ENCODE measurements around the gene CCDC50.

The CCDC50 gene

DNA sequence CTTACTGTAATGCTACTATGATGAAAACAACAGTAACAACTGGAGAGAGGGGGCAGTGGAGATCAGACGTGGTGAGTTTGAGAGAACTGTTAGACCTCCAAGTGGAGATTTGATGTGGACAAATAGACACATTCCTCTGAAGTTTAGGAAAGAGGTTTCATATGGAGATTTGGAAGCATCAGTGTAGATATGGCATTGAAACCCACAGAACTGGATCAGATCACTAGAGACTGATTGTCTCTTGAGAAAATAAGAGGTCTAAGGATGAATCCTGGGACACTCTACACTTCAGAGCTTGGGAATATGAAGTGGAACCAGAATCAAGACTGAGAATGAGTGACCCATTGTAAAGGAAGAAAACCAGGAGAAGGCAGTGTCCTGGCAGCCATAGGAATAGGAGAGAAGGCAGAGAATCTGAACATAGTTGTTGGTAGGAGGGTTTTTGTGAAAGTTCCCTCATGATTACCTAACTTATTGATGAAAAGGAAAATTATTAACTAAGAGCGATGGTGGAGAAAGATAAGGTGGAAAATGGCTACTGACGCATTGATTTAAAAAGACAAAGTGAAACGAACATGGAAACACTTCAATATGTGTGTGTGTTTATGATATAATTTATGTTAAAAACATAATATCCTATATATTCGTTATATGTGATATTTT, 102.1 kb downstream of the CCDC50 start:
- DNase-seq = no peak

DNA sequence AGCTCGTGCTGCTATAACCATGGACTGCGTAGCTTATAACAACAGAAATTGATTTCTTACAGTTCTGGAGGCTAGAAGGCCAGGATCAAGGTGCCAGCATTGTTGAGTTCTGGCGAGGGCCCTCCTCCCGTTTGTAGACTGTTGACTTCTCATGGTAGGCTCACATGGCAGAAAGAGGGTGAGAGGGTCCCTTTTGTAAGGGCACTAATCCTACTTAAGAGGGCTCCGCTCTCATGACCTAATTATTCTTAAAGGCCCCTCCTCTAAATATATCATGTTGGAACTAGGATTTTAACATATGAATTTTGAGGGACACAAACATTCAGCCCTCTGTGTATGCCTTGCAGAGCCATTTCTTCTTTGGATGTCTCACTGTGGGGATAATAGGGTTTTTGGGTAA, 103.0 kb downstream of the CCDC50 start:
- no peak for DNase-seq

DNA sequence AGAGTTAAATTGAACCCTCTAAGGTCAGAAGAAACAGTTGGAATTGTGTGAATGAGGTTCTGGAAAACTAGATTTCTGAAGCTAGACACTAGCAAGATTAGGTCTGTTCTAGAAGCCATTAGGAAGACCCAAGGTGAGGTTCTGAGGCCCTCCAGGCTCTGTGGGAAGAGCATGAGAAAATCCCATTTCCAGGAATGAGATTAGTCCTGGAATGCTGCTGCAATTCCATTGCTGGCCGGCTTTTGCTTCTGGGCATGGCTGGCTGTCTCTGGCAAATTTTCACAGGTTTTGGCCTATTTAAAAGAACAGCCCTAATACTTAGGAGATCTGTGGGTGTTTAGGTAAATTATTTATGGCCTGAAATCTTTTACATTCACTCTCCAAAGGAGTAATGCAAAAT, 104.8 kb downstream of the CCDC50 start:
- no peak for DNase-seq

DNA sequence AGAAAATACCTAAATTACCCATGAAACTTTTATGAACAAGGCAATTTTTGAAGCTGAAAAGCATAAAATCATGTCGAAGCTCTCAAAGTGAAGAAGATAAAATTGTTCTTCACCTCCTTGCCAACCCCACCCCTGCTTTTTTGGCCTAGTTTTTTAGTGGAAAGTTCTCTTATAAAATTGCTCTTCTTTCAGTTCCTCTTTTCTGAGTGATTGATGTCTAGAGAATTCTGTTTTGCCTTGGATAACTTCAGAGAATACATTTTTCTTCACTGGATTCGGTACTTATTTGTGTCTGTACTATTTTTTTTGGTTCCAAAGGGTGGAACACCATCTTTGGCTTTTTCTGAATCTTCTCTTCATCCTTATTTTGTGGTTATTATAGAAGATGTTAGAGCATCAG, 106.8 kb downstream of the CCDC50 start:
- DNase-seq = no peak

DNA sequence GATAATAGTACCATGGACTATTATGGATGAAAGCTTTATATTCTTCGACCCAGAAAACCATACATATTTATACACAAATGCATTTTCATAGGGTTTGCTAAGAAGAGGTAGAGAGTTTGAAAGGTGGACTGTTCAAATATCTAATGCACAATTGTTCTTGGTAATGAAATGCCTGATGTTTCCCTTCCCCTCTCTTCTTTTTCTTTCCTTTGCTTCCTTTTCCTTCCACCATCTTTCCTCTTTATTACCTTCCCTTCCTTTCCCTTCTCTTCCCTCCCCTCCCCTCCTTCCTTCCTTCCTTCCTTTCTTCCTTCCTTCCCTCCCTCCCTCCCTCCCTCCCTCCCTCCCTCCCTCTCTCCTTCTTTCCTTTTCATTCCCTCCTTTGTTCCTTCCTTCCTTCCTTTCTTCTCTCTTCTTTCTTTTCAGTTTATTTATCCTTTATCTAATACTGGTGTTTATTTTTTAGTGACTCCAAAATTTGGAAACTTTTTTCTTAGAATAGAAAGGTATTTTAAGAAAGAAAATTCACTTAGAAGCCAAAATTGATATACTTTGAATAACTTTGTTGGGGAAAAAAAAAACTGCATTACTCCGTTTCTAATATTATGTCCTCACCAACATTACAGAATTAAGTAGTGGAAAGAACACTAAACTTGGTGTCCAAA, 109.1 kb downstream of the CCDC50 start:
- no peak for DNase-seq

DNA sequence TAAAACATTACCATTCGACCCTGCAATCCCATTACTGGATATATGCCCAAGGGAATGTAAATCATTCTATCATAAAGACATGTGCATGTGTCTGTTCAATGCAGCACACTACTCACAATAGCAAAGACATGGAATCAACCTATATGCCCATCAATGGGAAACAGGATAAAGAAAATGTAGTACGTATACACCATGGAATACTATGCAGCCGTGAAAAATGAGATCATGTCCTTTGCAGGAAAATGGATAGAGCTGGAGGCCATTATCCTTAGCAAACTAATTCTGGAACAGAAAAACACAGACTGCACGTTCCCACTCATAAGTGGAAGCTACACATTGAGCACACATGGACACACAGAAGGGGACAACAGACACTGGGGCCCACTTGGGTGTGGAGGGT, 111.3 kb downstream of the CCDC50 start:
- no peak for DNase-seq

DNA sequence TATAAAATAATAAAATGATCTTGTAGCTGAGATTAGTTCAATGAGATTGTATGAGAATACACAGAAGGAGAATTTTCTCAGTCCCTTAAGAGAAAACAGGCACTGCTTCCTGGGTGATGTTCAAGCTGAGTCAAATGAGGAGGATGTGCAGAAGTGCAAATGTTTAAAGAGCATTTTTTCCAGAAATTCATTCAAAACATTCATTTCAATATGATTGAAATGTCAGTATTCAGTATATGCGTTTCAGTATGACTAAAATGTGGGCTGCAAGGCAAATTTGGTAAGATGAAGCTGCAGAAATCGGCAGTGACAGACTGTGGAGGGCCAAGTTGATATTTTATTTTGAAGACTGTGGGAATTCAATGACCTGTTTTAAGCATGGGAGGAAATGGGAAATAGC, 112.5 kb downstream of the CCDC50 start:
- no peak for DNase-seq

DNA sequence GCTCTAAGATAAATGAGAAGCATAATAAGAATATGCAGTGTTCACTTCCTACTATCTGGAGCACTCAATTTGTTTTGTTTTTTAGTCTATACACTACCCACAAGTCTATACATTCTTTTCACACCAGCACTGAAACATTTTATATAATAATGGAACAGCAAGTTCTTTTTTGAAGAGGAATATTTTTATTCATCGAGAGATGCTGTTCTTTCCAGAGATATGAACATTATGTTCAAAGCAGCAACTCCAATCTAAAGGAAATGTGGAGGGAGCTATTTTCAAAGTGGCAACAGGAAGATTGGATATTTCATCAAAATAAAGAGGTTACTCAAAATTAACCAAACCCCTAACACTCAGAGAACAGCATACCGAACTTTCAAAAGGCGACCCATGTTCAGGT, 115.4 kb downstream of the CCDC50 start:
- no peak for DNase-seq

Data from kidney glomerular epithelial cell (primary cell).